B cell (primary cell): Measurements from ENCODE around the gene HLA-DOB. TPM values are rescaled to one million over a fixed set of nuclear protein-coding genes. Genes with fewer than 3 reads are reported as not detected.

Source experiments
- ATAC-seq: fragments of 200-7000 bp; cut with Tn5 transposase; one replicate; pipeline ENCODE4 v1.10.0; 2021; ENCODE audit warnings: low read depth, mild to moderate bottlenecking, moderate number of reproducible peaks, moderate library complexity
- CTCF ChIA-PET: fragments of 350-600 bp; sonication (Branson Sonifier 250); formaldehyde crosslinking; loops from one replicate; lab custom pipeline; 2021; ENCODE audit warnings: antibody characterized with exemption, inconsistent platforms; lab: Charles Lee
- POLR2A ChIA-PET: fragments of 350-600 bp; sonication (Branson Sonifier 250); formaldehyde crosslinking; loops from one replicate; lab custom pipeline; 2021; ENCODE audit warnings: antibody characterized with exemption; lab: Charles Lee
- DNase-seq: peaks from one replicate; pipeline ENCODE4 v3.0.0; 2013
- H2AFZ ChIP-seq: 2 replicates; pipeline ENCODE4 v1.6.1; 2012; ENCODE audit warnings: mild to moderate bottlenecking, low read depth, low read length; ENCODE audit not compliant: insufficient read depth, poor library complexity, severe bottlenecking
- H3K27ac ChIP-seq, 2 donors: 1 replicate in 1 of 2; 2 replicates in 1 of 2; pipeline ENCODE4 v1.5.1; 2012 to 2013; ENCODE audit warnings: low read length in 2 of 2, mild to moderate bottlenecking in 2 of 2, moderate library complexity in 1 of 2
- H3K27me3 ChIP-seq, 4 experiments: fragments of 200-600 bp in 1 of 4; sonication (generic) in 1 of 4; replicated peaks in 1 of 4; 1 replicate in 2 of 4; 2 replicates in 2 of 4; pipeline versions ENCODE4 v1.6.1 to v1.7.0; 2013 to 2016; ENCODE audit warnings: low read length in 3 of 4, mild to moderate bottlenecking in 2 of 4, mixed read lengths in 1 of 4, moderate library complexity in 1 of 4; ENCODE audit not compliant: insufficient read depth in 4 of 4, control insufficient read depth in 3 of 4; ENCODE audit errors: control extremely low read depth in 1 of 4
- H3K36me3 ChIP-seq, 2 experiments: replicated peaks in 1 of 2; 1 replicate in 1 of 2; 2 replicates in 1 of 2; pipeline versions ENCODE4 v1.6.1 to v1.7.1; 2013; ENCODE audit warnings: low read length in 1 of 2; ENCODE audit not compliant: insufficient read depth in 2 of 2, control insufficient read depth in 1 of 2; ENCODE audit errors: control extremely low read depth in 1 of 2, extremely low read depth in 1 of 2
- H3K4me1 ChIP-seq, 2 donors: fragments of 200-600 bp in 1 of 2; sonication (generic) in 1 of 2; 1 replicate in 1 of 2; 2 replicates in 1 of 2; pipeline versions ENCODE4 v1.5.1 to v1.6.1; 2013 to 2017; ENCODE audit warnings: low read length in 2 of 2; ENCODE audit not compliant: control insufficient read depth in 2 of 2, insufficient read depth in 2 of 2
- H3K4me2 ChIP-seq: replicated peaks from 2 replicates; pipeline ENCODE3; 2012; ENCODE audit warnings: mild to moderate bottlenecking, low read depth, low read length; ENCODE audit not compliant: poor library complexity, severe bottlenecking
- H3K4me3 ChIP-seq, 5 experiments: fragments of 200-600 bp in 1 of 5; sonication (generic) in 1 of 5; 1 replicate in 3 of 5; 2 replicates in 2 of 5; pipeline versions ENCODE4 v1.5.1 to v1.7.0; 2011 to 2016; ENCODE audit warnings: low read length in 4 of 5, mild to moderate bottlenecking in 4 of 5, low read depth in 2 of 5, control low read depth in 1 of 5, moderate library complexity in 1 of 5; ENCODE audit not compliant: insufficient read depth in 1 of 5; ENCODE audit errors: control extremely low read depth in 1 of 5, extremely low read depth in 1 of 5
- H3K79me2 ChIP-seq: fragments of 200-600 bp; sonication (generic); one replicate; pipeline ENCODE4 v1.6.0; 2016; ENCODE audit warnings: low read length; ENCODE audit not compliant: control insufficient read depth, insufficient read depth
- H3K9ac ChIP-seq: fragments of 200-600 bp; sonication (generic); 2 replicates; pipeline ENCODE4 v1.6.1; 2017; ENCODE audit warnings: mild to moderate bottlenecking, low read length, moderate library complexity
- H3K9me3 ChIP-seq, 3 donors: one replicate each; pipeline versions ENCODE4 v1.6.1 to v1.7.1; 2013; ENCODE audit warnings: low read length in 2 of 3; ENCODE audit not compliant: control insufficient read depth in 2 of 3, insufficient read depth in 1 of 3; ENCODE audit errors: control extremely low read depth in 1 of 3
- H4K20me1 ChIP-seq: 2 replicates; pipeline ENCODE4 v1.6.0; 2012; ENCODE audit warnings: mild to moderate bottlenecking, low read length; ENCODE audit not compliant: insufficient read depth, control insufficient read depth, poor library complexity, severe bottlenecking
- H3K27ac Mint-ChIP-seq: one replicate; pipeline ENCODE4 v1.8.0; 2021; ENCODE audit warnings: mixed read lengths
- H3K27me3 Mint-ChIP-seq: one replicate; pipeline ENCODE4 v1.8.0; 2021; ENCODE audit warnings: mixed read lengths
- H3K4me1 Mint-ChIP-seq: one replicate; pipeline ENCODE4 v1.8.0; 2021; ENCODE audit warnings: mixed read lengths
- H3K4me3 Mint-ChIP-seq: one replicate; pipeline ENCODE4 v1.8.0; 2021; ENCODE audit warnings: mixed read lengths
- H3K9me3 Mint-ChIP-seq: one replicate; pipeline ENCODE4 v1.8.0; 2022; ENCODE audit warnings: mixed read lengths; ENCODE audit not compliant: insufficient read depth
- CTCF ChIP-seq: fragments of 200-600 bp; IDR thresholded peaks from one replicate; pipeline ENCODE4 v1.8.0; 2022; ENCODE audit warnings: antibody characterized with exemption, mild to moderate bottlenecking
- EZH2 ChIP-seq: IDR thresholded peaks from 2 replicates; pipeline ENCODE4 v1.6.1; 2012; ENCODE audit warnings: borderline replicate concordance, low read depth, mild to moderate bottlenecking, moderate library complexity, low read length; ENCODE audit not compliant: insufficient read depth, poor library complexity, severe bottlenecking
- WGBS: methylation state at CpG from one replicate; pipeline ENCODE4 v1.1.5; 2013; ENCODE audit warnings: missing lambda C conversion rate; ENCODE audit not compliant: insufficient coverage; 5-methylcytosine and 5-hydroxymethylcytosine counted together
- intact Hi-C: fragments of 100-400 bp; cut with micrococcal nuclease; formaldehyde crosslinking; loops from one replicate; pipeline ENCODE4 v1.10.0; 2022
- polyA plus RNA-seq: library from polyadenylated mRNA; depleted of rRNA; stranded (reverse); fragments of >200 nt; gene quantifications from 2 replicates; pipeline ENCODE4 v1.2.3, GENCODE V29; 2012
- total RNA-seq, 2 donors: library from RNA; stranded (reverse); fragments of 120-200 nt in 1 of 2; gene quantifications; 1 replicate in 1 of 2; 2 replicates in 1 of 2; pipeline versions ENCODE4 v1.2.3 to v1.2.4, GENCODE V29; 2013 to 2022

The HLA-DOB gene
- total and polyA plus RNA-seq, 2 donors (not counting 1 experiment from before 2014, with no cell fraction given) = 109 to 231 TPM

GRCh38 chr6:32764048-32764447 lies 52.8 kb downstream of the HLA-DOB start:
- no peaks in the 10 kb centered on the region for H4K20me1 ChIP-seq
- H3K4me1 ChIP-seq = peaks cover 0 to under 1% of the 10 kb centered on the region in 2 donors
- WGBS = no CpG with 5 or more reads among the region's 1 CpG
- H3K9me3 Mint-ChIP-seq = no peaks in the 10 kb centered on the region
- H2AFZ ChIP-seq = no peak overlapping the region
- H3K79me2 ChIP-seq = peaks cover under 1% of the 10 kb centered on the region
- no peak overlapping the region for H3K4me3 ChIP-seq
- POLR2A ChIA-PET = interaction anchor here (0.6 kb wide), 2 partner anchors 96 to 97 kb away, joined by 4 to 8 read pairs; partner anchors contain the start of gene HLA-DQB1
- no peak for TF ChIP-seq CTCF
- TF ChIP-seq EZH2 = no peak
- H3K9me3 ChIP-seq = no peaks in the 10 kb centered on the region
- H3K27me3 Mint-ChIP-seq = peaks cover 53% of the 10 kb centered on the region
- H3K27ac ChIP-seq = no peak overlapping the region
- no peak overlapping the region for H3K9ac ChIP-seq
- no peak overlapping the region for H3K27ac Mint-ChIP-seq
- H3K4me3 Mint-ChIP-seq = no peak overlapping the region
- DNase-seq (no peak), ATAC-seq (no peak)
- no peak overlapping the region for H3K4me2 ChIP-seq
- H3K27me3 ChIP-seq = peaks cover 0 to 14% (median 7%) of the 10 kb centered on the region in 4 experiments
- CTCF ChIA-PET = interaction anchor here (0.6 to 3.2 kb wide), 3 partner anchors 22 to 517 kb away, joined by 3 to 8 read pairs (median 3); partner anchors contain the start of gene HLA-DQB1
- peaks cover 4% of the 10 kb centered on the region for H3K4me1 Mint-ChIP-seq
- intact Hi-C loops = no loop called here
- H3K36me3 ChIP-seq = peaks cover 0 to under 1% of the 10 kb centered on the region in 2 experiments

- WGBS = 78% methylated on average over 3 of the region's 4 CpGs
- Histone ChIP-seq H3K79me2 (peaks cover 3% of the 10 kb centered on the region), H3K9ac (no peak within 1 kb of the TSS), H3K9me3 (no peaks in the 10 kb centered on the region), H3K36me3 (peaks cover 0 to 3% of the 10 kb centered on the region in 2 experiments), H4K20me1 (no peaks in the 10 kb centered on the region), H3K4me1 (peaks cover 0 to 4% of the 10 kb centered on the region in 2 donors), H3K4me2 (no peak within 1 kb of the TSS), H2AFZ (no peak within 1 kb of the TSS), H3K27ac (no peak within 1 kb of the TSS), H3K4me3 (peak within 1 kb of the TSS in 2 of 5 experiments; percentile 18 to 30), H3K27me3 (peaks cover 0 to 14% (median 5%) of the 10 kb centered on the region in 4 experiments)
- ATAC-seq (no peak), DNase-seq (peak; percentile 56)
- Mint-ChIP-seq H3K4me3 (peak within 1 kb of the TSS; percentile 63), H3K4me1 (peaks cover 4% of the 10 kb centered on the region), H3K27ac (peak within 1 kb of the TSS; percentile 69), H3K27me3 (peaks cover 47% of the 10 kb centered on the region), H3K9me3 (no peaks in the 10 kb centered on the region)
- POLR2A ChIA-PET = no interaction called here
- intact Hi-C loops = no loop called here
- TF ChIP-seq EZH2 (no peak), CTCF (no peak)
- CTCF ChIA-PET = interaction anchor here (3.2 kb wide), 1 partner anchor 23 kb away, joined by 8 read pairs; no protein-coding TSS in a partner anchor
Measured at GRCh38 chr6:32763421-32763820, 53.4 kb downstream of the HLA-DOB start, which contains the start of gene HLA-DQB2. Gene HLA-DQB2 (minus strand): TSS chr6:32763532. CDS start chr6:32763470, 62 bp downstream.

Other genes with a start within 250 kb of the HLA-DOB start
- gene HLA-DRB1, start 227.2 kb downstream of the HLA-DOB start, total RNA-seq = 559 and 584 TPM in 2 replicates
- 1,038 and 1,240 TPM in 2 replicates for gene HLA-DRB1, start 227.2 kb downstream of the HLA-DOB start, polyA plus RNA-seq
- gene HLA-DQA1, start 179.6 kb downstream of the HLA-DOB start, total RNA-seq = 463 and 489 TPM in 2 replicates
- 260 and 486 TPM in 2 replicates for gene HLA-DQA1, start 179.6 kb downstream of the HLA-DOB start, polyA plus RNA-seq
- 267 and 287 TPM in 2 replicates for gene HLA-DQB1, start 150.3 kb downstream of the HLA-DOB start, total RNA-seq
- gene HLA-DQB1, start 150.3 kb downstream of the HLA-DOB start, polyA plus RNA-seq = 181 and 986 TPM in 2 replicates
- gene HLA-DQA2, start 75.6 kb downstream of the HLA-DOB start, total RNA-seq = 171 and 173 TPM in 2 replicates
- gene HLA-DQA2, start 75.6 kb downstream of the HLA-DOB start, polyA plus RNA-seq = 14.5 and 35.9 TPM in 2 replicates
- 109 and 112 TPM in 2 replicates for gene HLA-DQB2, start 53.5 kb downstream of the HLA-DOB start, total RNA-seq
- gene HLA-DQB2, start 53.5 kb downstream of the HLA-DOB start, polyA plus RNA-seq = 41.1 and 111 TPM in 2 replicates
- 126 and 135 TPM in 2 replicates for gene TAP2, start 21.7 kb upstream of the HLA-DOB start, total RNA-seq
- gene TAP2, start 21.7 kb upstream of the HLA-DOB start, polyA plus RNA-seq = 66.1 and 81.2 TPM in 2 replicates
- 127 and 129 TPM in 2 replicates for gene PSMB8, start 27.0 kb upstream of the HLA-DOB start, total RNA-seq
- gene PSMB8, start 27.0 kb upstream of the HLA-DOB start, polyA plus RNA-seq = 256 and 257 TPM in 2 replicates
- 126 and 131 TPM in 2 replicates for gene TAP1, start 36.7 kb upstream of the HLA-DOB start, total RNA-seq
- 162 and 184 TPM in 2 replicates for gene TAP1, start 36.7 kb upstream of the HLA-DOB start, polyA plus RNA-seq
- 174 and 181 TPM in 2 replicates for gene PSMB9, start 37.2 kb upstream of the HLA-DOB start, total RNA-seq
- 190 and 242 TPM in 2 replicates for gene PSMB9, start 37.2 kb upstream of the HLA-DOB start, polyA plus RNA-seq
- 587 and 593 TPM in 2 replicates for gene HLA-DMB, start 124.0 kb upstream of the HLA-DOB start, total RNA-seq
- 655 and 656 TPM in 2 replicates for gene HLA-DMB, start 124.0 kb upstream of the HLA-DOB start, polyA plus RNA-seq
- gene HLA-DMA, start 136.1 kb upstream of the HLA-DOB start, total RNA-seq = 554 and 558 TPM in 2 replicates
- gene HLA-DMA, start 136.1 kb upstream of the HLA-DOB start, polyA plus RNA-seq = 925 and 1,129 TPM in 2 replicates
- gene BRD2, start 151.6 kb upstream of the HLA-DOB start, total RNA-seq = 448 and 474 TPM in 2 replicates
- 620 and 721 TPM in 2 replicates for gene BRD2, start 151.6 kb upstream of the HLA-DOB start, polyA plus RNA-seq
- gene HLA-DOA, start 192.6 kb upstream of the HLA-DOB start, total RNA-seq = 209 TPM in 2 replicates
- 191 and 338 TPM in 2 replicates for gene HLA-DOA, start 192.6 kb upstream of the HLA-DOB start, polyA plus RNA-seq